Muscle layer of colon (tissue), 2 donors: ENCODE measurements around the gene FDPS.

ENCODE experiments used
- H3K27ac ChIP-seq: one replicate; pipeline ENCODE4 v1.7.0; 2013; ENCODE audit warnings: low read depth, mild to moderate bottlenecking, low read length, moderate library complexity
- H3K27me3 ChIP-seq, 2 donors: one replicate each; pipeline ENCODE4 v1.7.0; 2013; ENCODE audit warnings: low read length in 2 of 2, mild to moderate bottlenecking in 2 of 2; ENCODE audit not compliant: insufficient read depth in 2 of 2, control insufficient read depth in 1 of 2
- H3K36me3 ChIP-seq: one replicate; pipeline ENCODE4 v1.7.0; 2013; ENCODE audit warnings: mild to moderate bottlenecking, low read length; ENCODE audit not compliant: insufficient read depth
- H3K4me1 ChIP-seq: one replicate; pipeline ENCODE4 v1.7.0; 2013; ENCODE audit warnings: mild to moderate bottlenecking, low read length; ENCODE audit not compliant: insufficient read depth
- H3K4me3 ChIP-seq, 2 donors: one replicate each; pipeline ENCODE4 v1.7.0; 2013; ENCODE audit warnings: low read length in 2 of 2, low read depth in 1 of 2, mild to moderate bottlenecking in 1 of 2, moderate library complexity in 1 of 2
- H3K9ac ChIP-seq: one replicate; pipeline ENCODE4 v1.7.0; 2013; ENCODE audit warnings: low read length
- H3K9me3 ChIP-seq: one replicate; pipeline ENCODE4 v1.7.0; 2013; ENCODE audit warnings: mild to moderate bottlenecking, low read length
- donor health status: abdominal sarcoma.
- donor health status: Adenocarcinoma of cecum.

FDPS gene

DNA sequence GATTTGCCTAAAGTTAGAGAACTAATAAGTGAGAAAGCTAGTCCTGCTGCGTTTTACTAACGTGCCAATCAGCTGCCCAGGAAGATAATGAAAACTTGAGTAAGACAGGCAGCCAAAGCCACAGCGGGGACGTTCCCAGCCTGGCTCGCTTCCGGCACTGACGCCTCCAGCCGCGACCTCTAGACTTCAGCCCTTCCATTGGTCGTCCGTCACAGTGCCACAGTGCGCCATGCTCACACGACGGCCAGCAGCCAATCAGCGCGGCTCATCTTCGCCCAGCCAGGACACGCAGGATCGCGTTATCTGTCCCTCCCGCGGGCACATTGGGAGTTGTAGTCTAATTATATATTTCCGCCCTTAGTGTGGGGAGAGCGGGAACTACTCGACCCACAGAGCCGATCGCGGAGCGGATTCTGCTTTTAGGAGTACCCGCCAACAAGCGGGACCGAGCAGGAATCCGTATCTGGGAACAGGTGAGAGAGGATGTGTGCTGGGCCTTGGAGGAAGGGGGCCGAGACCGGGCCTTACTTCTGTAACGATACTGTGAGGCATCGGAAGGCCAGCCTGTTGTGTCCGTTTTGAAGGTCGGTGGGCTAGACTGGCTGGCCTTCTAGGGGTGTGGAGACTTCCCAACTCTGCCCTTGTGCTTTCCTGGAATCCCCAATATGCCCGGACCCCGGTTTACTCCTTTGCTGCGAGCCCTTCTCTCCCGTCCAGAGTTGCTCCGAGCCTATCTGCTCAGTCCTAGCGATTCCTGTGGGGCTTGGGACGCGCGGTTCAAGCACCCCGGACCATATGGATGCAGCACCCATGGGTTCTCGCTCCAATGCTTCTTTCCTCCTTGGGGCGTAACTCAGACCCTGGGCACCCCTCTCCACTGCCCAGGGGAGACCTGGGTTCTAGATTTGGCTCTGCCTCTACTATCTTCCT lies at the start of gene FDPS:
TSS of gene FDPS (plus strand) at position 374 of the 930 bp plus-strand sequence. CDS start 924 bp downstream, outside the sequence.
- Histone ChIP-seq H3K4me1 (peaks cover 14% of the 10 kb centered on the region), H3K4me3 (peak within 1 kb of the TSS; percentile 51 to 83), H3K27me3 (no peaks in the 10 kb centered on the region), H3K27ac (peak within 1 kb of the TSS; percentile 84), H3K9me3 (no peaks in the 10 kb centered on the region), H3K36me3 (no peaks in the 10 kb centered on the region), H3K9ac (peak within 1 kb of the TSS; percentile 99)

DNA sequence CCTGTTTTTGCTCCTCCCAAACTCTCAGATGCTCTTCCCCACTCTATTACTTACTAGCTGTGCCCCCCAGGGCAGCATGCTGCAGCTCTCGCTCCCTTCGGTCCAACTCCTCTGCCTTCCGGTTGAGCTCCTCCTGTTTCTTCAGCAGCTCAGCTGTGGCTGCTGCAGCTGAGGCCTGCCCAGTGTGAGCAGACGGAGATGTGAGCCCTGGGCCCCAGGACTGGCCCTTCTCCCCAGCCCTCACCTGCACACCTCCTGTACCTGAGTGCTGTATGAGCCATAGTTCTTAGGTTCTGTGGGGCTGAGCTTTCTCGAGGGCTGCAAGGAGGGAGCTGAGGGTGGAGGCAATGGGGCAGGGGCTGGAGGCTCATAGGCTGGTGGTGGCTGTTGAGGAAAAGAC lies 48.4 kb upstream of the FDPS start:
- H3K9ac ChIP-seq, result peak overlapping the region; percentile 83
- peaks cover 49% of the 10 kb centered on the region for H3K36me3 ChIP-seq
- no peak overlapping the region for H3K27ac ChIP-seq

DNA sequence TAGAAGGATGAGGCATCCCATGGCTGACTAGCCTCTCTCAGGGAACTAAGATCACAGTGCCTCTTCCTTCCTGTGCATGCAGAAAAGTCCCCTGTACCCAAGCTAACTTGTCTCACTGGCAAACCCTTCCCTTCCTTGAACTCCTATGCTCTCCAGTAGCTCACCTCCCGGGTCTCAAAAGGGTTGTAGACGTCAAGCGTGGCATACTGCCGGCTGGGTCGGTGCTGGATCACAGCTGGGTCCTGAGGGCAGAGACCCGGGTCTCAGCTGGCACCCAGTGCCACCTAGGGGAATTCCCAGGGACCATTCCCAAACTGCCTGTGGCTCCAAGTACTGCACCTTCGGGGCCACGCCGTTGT lies 47.2 kb upstream of the FDPS start:
- H3K36me3 ChIP-seq, result peaks cover 54% of the 10 kb centered on the region
- peak overlapping the region; percentile 90 to 97 for H3K4me3 ChIP-seq
- H3K4me1 ChIP-seq, result peaks cover 18% of the 10 kb centered on the region
- peak overlapping the region; percentile 97 for H3K27ac ChIP-seq
- no peaks in the 10 kb centered on the region for H3K9me3 ChIP-seq
- peak overlapping the region; percentile 83 for H3K9ac ChIP-seq
- no peaks in the 10 kb centered on the region for H3K27me3 ChIP-seq

More for the DNA sequence above, 48.4 kb upstream of the FDPS start:
- H3K9me3 ChIP-seq, result no peaks in the 10 kb centered on the region
- no peaks in the 10 kb centered on the region for H3K27me3 ChIP-seq
- peaks cover 28% of the 10 kb centered on the region for H3K4me1 ChIP-seq
- no peak overlapping the region for H3K4me3 ChIP-seq

DNA sequence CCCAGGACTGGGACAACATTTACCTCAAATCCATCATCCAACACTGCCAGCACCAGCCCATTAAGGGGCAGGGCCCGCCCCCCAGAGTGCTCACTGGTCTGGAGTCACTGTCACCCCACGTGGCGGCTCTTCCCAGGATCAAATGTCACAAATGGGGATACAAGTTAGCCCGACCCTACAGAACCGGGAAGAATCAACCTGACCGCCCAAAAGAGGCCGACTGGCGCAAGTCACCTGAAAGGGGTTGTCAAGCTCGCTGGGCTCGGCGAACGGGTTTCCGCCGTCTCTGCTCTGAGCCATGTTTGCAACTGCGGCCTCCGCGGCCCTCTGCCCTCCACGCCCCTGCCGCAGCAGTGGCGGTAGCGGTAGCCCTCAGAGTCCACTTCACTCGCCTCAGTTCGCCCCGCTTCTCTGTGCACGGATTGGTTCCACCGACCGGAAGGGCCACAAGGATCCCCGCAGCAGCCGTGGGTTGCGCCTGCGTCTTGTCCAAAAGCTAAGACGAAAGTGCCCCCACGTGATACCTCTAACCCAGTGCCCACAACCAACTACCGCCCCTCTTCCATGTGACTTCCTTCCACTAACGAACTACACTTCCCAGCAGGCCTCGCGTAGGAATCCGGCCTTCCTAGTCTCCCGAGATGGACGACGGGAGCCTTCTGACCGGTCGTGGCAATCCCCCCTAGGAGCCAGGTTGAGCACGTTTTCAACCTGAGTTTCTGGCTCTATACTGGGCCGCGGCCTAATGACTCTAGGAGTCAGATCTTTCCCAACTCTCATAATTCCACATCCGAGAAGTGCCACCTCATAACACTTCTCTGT lies 46.6 kb upstream of the FDPS start, which contains the start of gene SCAMP3:
TSS of gene SCAMP3 (minus strand) at position 509 of the 822 bp plus-strand sequence. CDS start at position 300, 209 bp downstream.
- Histone ChIP-seq H3K4me1 (peaks cover 15% of the 10 kb centered on the region), H3K9ac (peak within 1 kb of the TSS; percentile 83), H3K36me3 (peaks cover 54% of the 10 kb centered on the region), H3K4me3 (peak within 1 kb of the TSS; percentile 90 to 97), H3K27ac (peak within 1 kb of the TSS; percentile 97), H3K9me3 (no peaks in the 10 kb centered on the region), H3K27me3 (no peaks in the 10 kb centered on the region)

DNA sequence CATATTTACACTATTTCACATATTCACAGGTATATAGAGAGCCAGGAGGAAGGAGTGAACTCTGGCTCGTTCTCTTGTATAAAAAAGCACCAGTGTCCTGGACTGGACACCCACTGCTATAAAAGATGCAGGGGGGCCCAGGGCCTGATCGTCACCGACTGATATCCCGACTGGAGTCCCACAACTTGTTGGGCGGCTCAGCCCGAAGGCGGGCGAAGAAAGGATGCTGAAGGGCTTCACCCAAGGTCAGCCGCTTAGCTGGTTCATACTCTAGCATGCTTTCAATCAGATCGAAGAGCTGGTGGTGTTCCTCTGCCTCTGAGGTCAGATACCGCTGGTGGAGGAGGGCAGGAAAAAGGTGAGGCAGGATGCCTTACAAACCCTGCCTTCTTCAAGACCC lies 45.6 kb upstream of the FDPS start:
- no peak overlapping the region for H3K9ac ChIP-seq
- peak overlapping the region in 1 of 2 donors; percentile 97 for H3K4me3 ChIP-seq
- H3K27me3 ChIP-seq, result no peaks in the 10 kb centered on the region
- H3K4me1 ChIP-seq, result peaks cover 15% of the 10 kb centered on the region
- H3K27ac ChIP-seq, result peak overlapping the region; percentile 97
- H3K9me3 ChIP-seq, result no peaks in the 10 kb centered on the region
- peaks cover 63% of the 10 kb centered on the region for H3K36me3 ChIP-seq

DNA sequence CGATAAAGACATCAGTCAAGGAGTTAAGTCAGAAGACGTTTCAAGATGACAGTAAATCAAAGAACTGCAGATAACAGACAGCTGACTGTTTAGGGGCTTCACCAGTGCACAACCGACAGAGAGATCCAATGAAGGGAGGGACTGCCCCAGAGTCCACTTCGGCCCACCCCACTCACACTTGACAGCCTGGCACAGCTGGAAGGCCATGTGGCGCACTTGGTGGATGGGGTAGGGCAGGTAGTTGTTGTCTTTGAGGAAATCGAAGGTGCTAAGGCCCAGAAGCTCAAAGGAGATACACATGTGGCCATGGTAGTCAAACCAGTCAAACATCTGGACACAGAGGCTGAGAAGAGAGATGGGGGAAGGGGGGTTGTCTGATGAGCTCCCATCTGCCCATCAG lies 42.1 kb upstream of the FDPS start:
- Histone ChIP-seq H3K4me1 (peaks cover 3% of the 10 kb centered on the region), H3K36me3 (peaks cover 80% of the 10 kb centered on the region), H3K27ac (no peak overlapping the region), H3K9me3 (no peaks in the 10 kb centered on the region), H3K4me3 (no peak overlapping the region), H3K27me3 (no peaks in the 10 kb centered on the region), H3K9ac (no peak overlapping the region)

DNA sequence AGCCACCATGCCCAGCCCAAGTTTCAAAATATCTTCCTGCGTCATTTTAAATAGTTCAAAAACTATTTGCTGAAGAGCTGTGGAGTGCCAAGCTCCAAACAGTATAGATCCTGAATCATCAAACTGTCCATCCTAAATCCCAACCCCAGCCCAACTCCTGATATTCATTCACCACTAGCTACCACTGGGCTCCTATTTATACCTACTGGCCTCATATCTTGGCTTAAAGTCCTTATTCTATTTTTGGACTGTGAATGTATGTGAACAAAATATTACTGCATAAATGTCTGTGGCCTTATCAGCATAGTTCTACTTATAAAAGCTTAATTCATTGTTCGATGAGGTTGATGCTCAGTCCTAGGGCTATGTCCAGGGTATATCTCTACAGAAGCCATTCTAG lies 41.3 kb upstream of the FDPS start:
- Histone ChIP-seq H3K9ac (no peak overlapping the region), H3K4me3 (no peak overlapping the region), H3K27me3 (no peaks in the 10 kb centered on the region), H3K36me3 (peaks cover 80% of the 10 kb centered on the region), H3K27ac (no peak overlapping the region), H3K4me1 (peaks cover 10% of the 10 kb centered on the region), H3K9me3 (no peaks in the 10 kb centered on the region)

DNA sequence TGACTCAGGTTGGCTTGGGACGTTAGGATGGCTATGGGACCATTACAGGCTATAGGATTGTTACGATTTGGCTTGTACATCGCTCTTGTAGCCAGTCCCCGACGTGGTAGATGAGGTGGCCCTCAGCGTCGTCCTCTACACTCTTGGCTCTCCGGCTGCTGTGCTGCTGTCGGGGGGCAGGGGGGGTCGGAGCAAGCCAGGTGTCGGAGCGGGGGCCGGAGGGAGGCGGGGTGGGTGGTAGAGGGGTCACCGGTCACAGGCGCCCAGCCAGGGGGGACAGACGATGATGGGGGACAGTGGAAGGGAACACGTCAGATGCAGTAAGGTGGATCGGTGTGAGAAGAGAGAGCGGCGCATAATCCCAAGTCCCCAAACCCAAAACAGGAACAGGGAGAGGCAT lies 40.0 kb upstream of the FDPS start:
- Histone ChIP-seq H3K4me1 (peaks cover 13% of the 10 kb centered on the region), H3K9ac (no peak overlapping the region), H3K27me3 (no peaks in the 10 kb centered on the region), H3K36me3 (peaks cover 70% of the 10 kb centered on the region), H3K9me3 (no peaks in the 10 kb centered on the region), H3K4me3 (no peak overlapping the region), H3K27ac (no peak overlapping the region)

DNA sequence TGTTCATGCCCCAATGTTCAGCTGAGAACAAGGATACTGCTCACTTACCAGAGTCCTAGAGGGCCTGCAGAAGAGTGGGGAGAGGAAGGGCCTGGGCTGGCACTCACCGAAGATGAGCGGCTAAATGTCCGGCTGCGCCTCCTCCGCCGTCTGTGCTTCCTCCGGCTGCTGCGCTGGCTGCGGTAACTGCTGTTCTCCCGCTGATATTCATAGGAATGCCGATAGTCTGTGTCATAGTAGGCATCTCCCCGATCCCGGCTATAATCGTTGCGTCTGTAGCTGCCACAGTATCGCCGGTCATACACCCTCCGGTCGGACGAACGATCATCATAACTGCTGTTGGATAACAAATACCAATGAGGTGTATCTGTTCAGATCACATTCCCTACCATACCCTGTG lies 39.3 kb upstream of the FDPS start:
- Histone ChIP-seq H3K4me3 (no peak overlapping the region), H3K4me1 (peaks cover 13% of the 10 kb centered on the region), H3K27ac (no peak overlapping the region), H3K9me3 (no peaks in the 10 kb centered on the region), H3K36me3 (peaks cover 62% of the 10 kb centered on the region), H3K27me3 (no peaks in the 10 kb centered on the region), H3K9ac (no peak overlapping the region)

DNA sequence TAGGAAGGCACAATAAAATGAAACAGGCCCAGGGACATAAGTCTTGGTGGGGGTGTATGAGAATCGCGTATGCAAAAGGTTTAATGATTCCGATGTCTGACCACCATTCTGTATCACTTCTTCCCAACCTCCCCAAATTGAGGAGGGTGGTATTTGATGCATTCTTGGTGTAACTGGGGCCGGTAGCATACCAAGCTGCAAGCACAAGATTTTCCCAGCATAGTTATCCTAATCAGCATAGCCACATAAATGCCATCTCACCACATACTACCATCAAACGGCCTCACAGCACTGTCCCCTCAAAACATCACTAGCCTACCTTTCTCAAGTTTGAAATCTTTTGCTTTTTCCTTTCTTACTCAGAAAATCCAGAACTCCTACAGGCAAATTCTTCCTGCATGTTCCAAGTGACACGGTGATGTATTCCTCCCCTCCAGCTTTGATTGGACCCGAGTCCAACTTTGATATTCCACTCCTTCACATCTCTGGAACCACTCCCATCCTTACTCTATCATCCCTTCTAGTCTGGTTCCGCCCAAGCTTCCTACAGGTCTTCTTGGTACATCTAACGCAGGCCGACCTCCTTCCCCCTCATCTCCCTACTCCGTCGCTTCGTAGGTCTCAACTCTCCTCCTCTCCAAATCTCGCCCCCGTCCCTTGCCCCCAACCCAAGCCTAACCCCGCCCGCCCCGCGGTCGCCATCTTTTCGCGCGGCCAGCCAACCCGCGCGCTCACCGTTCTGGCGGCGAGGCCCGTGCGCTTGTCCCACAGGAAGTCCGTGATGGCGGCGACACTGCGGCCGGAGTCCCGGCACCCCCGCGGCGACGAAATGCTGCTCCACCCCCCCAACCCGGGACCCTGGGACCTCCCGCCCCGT lies 36.0 kb upstream of the FDPS start:
- H3K4me3 ChIP-seq, result peak overlapping the region; percentile 64 to 70
- H3K4me1 ChIP-seq, result peaks cover 18% of the 10 kb centered on the region
- H3K36me3 ChIP-seq, result peaks cover 32% of the 10 kb centered on the region
- H3K9ac ChIP-seq, result peak overlapping the region; percentile 39
- no peaks in the 10 kb centered on the region for H3K9me3 ChIP-seq
- H3K27ac ChIP-seq, result peak overlapping the region; percentile 80
- no peaks in the 10 kb centered on the region for H3K27me3 ChIP-seq
